ENCODE results near the gene MBD3.

Gene MBD3

GRCh38 chr19:1561236-1561842 lies 31.3 kb downstream of the MBD3 start:
- H3K27ac ChIP-seq = no peak overlapping the region
- TF ChIP-seq ZFX (IDR thresholded peaks at IDR 0.05; ENCODE audit: borderline replicate concordance) (no peak), CTCF (IDR thresholded peaks at IDR 0.05) (no peak)

- no peak for TF ChIP-seq CTCF (IDR thresholded peaks at IDR 0.05)
- TF ChIP-seq ZFX (IDR thresholded peaks at IDR 0.05; ENCODE audit: borderline replicate concordance) = no peak
- H3K27ac ChIP-seq = no peak overlapping the region
Observed at GRCh38 chr19:1560286-1560882, 32.3 kb downstream of the MBD3 start.

GRCh38 chr19:1558552-1558951 lies 34.1 kb downstream of the MBD3 start:
- no peak overlapping the region for H3K27ac ChIP-seq
- TF ChIP-seq CTCF (IDR thresholded peaks at IDR 0.05) (no peak), ZFX (IDR thresholded peaks at IDR 0.05; ENCODE audit: borderline replicate concordance) (no peak)

- no peak overlapping the region for H3K27ac ChIP-seq
- no peak for TF ChIP-seq CTCF (IDR thresholded peaks at IDR 0.05)
- no peak for TF ChIP-seq ZFX (IDR thresholded peaks at IDR 0.05; ENCODE audit: borderline replicate concordance)
Observed at GRCh38 chr19:1556390-1557070, 36.1 kb downstream of the MBD3 start.

- no peak overlapping the region for H3K27ac ChIP-seq
- TF ChIP-seq ZFX (IDR thresholded peaks at IDR 0.05; ENCODE audit: borderline replicate concordance) (no peak), CTCF (IDR thresholded peaks at IDR 0.05) (no peak)
Observed at GRCh38 chr19:1555487-1556389, 36.9 kb downstream of the MBD3 start.

- TF ChIP-seq ZFX (IDR thresholded peaks at IDR 0.05; ENCODE audit: borderline replicate concordance) (no peak), CTCF (IDR thresholded peaks at IDR 0.05) (no peak)
- H3K27ac ChIP-seq = no peak overlapping the region
Observed at GRCh38 chr19:1554968-1555367, 37.7 kb downstream of the MBD3 start.
